GM12878 (cell line): Measurements from ENCODE around the gene POLE2. TPM values are rescaled to one million over a fixed set of nuclear protein-coding genes. Genes with fewer than 3 reads are reported as not detected.
A peak's percentile ranks its signal among the peaks of the same experiment; 100 is the strongest.

ENCODE experiments used
- HDGF ChIP-seq: fragments of 450-650 bp; IDR thresholded peaks from 2 replicates; pipeline ENCODE4 v1.6.1; 2016; ENCODE audit warnings: antibody characterized with exemption
- IRF3 ChIP-seq: fragments of 450-650 bp; IDR thresholded peaks from 2 replicates; pipeline ENCODE4 v1.6.1; 2014; ENCODE audit warnings: mild to moderate bottlenecking
- MTA2 ChIP-seq: fragments of 450-650 bp; IDR thresholded peaks from 2 replicates; pipeline ENCODE4 v1.6.1; 2016; ENCODE audit warnings: low read depth, mild to moderate bottlenecking, moderate library complexity
- NR2F1 ChIP-seq: fragments of 450-650 bp; conservative IDR thresholded peaks from 2 replicates; pipeline ENCODE4 v1.6.1; 2017; ENCODE audit warnings: mild to moderate bottlenecking
- PBX3 ChIP-seq: IDR thresholded peaks from 2 replicates; pipeline ENCODE4 v1.6.1; 2011; ENCODE audit warnings: mild to moderate bottlenecking, low read depth, low read length, moderate library complexity; ENCODE audit not compliant: insufficient replicate concordance
- RELB ChIP-seq: fragments of 450-650 bp; IDR thresholded peaks from 2 replicates; pipeline ENCODE4 v1.6.1; 2017; ENCODE audit warnings: low read depth, mild to moderate bottlenecking, moderate library complexity
- SUZ12 ChIP-seq: fragments of 200-600 bp; sonication (generic); IDR thresholded peaks from one replicate; pipeline ENCODE4 v1.6.1; 2018; ENCODE audit warnings: antibody characterized with exemption, mild to moderate bottlenecking; ENCODE audit not compliant: unreplicated experiment
- ZBTB4 ChIP-seq: fragments of 450-650 bp; formaldehyde crosslinking; IDR thresholded peaks from 2 replicates; pipeline ENCODE4 v1.4.0; 2022; ENCODE audit warnings: mild to moderate bottlenecking, moderate library complexity
- ZNF274 ChIP-seq: IDR thresholded peaks from one replicate; pipeline ENCODE4 v1.8.0; 2011; ENCODE audit not compliant: insufficient read length, insufficient read depth
- polyA plus RNA-seq, 11 experiments: library from polyadenylated mRNA; depleted of rRNA in 4 of 11; unstranded in 6 of 11; stranded (reverse) in 5 of 11; fragments of >200 nt; fragmentation: Nextera tagmentation in 4 of 11; fragmentation: Illumina TruSeq in 1 of 11; extraction: Ambion mirVana in 4 of 11; extraction: Trizol in 1 of 11; gene quantifications; 1 replicate in 1 of 11; 2 replicates in 10 of 11; pipeline versions ENCODE4 v1.2.1 to v1.2.3, GENCODE V29; 2011 to 2016; ENCODE audit warnings: inconsistent platforms in 2 of 11, missing spikeins in 2 of 11, low read depth in 1 of 11
- total RNA-seq, 4 experiments: library from RNA; depleted of rRNA in 3 of 4; stranded (reverse); fragments of >200 nt in 3 of 4; fragmentation: Illumina TruSeq in 1 of 4; extraction: Trizol in 1 of 4; gene quantifications; 2 replicates each; pipeline versions ENCODE4 v1.2.1 to v1.2.3, GENCODE V29; 2013 to 2021

The POLE2 gene
- total and polyA plus RNA-seq, 10 of the 15 experiments (the other 5 are each of a cell fraction or from before 2014, with no cell fraction given), result 22.0 to 45.6 (median 38.8) TPM

- TF ChIP-seq PBX3 (peak; percentile 99), SUZ12 (no peak), ZBTB4 (CRISPR knock-in tag) (no peak), ZNF274 (no peak), HDGF (peak; percentile 29; the same call in 1 of the 2 replicates), IRF3 (peak; percentile 74), RELB (peak; percentile 28), NR2F1 (no peak; the same call in 1 of the 2 replicates), MTA2 (peak; percentile 37; the same call in 1 of the 2 replicates)
- TF ChIP-seq, all 136 proteins: peak for 70
These were observed 67.6 kb downstream of the POLE2 start, which contains the start of the genes MGAT2 and RPL36AL (continued) for GRCh38 chr14:49620182-49621113.
